GM18861 (cell line): Measurements from ENCODE around the gene GMIP.

ENCODE experiments used
- ATAC-seq: cut with Tn5 transposase; IDR thresholded peaks from one replicate; pipeline ENCODE4 v1.9.1; 2021; ENCODE audit not compliant: unreplicated experiment

Gene GMIP

DNA sequence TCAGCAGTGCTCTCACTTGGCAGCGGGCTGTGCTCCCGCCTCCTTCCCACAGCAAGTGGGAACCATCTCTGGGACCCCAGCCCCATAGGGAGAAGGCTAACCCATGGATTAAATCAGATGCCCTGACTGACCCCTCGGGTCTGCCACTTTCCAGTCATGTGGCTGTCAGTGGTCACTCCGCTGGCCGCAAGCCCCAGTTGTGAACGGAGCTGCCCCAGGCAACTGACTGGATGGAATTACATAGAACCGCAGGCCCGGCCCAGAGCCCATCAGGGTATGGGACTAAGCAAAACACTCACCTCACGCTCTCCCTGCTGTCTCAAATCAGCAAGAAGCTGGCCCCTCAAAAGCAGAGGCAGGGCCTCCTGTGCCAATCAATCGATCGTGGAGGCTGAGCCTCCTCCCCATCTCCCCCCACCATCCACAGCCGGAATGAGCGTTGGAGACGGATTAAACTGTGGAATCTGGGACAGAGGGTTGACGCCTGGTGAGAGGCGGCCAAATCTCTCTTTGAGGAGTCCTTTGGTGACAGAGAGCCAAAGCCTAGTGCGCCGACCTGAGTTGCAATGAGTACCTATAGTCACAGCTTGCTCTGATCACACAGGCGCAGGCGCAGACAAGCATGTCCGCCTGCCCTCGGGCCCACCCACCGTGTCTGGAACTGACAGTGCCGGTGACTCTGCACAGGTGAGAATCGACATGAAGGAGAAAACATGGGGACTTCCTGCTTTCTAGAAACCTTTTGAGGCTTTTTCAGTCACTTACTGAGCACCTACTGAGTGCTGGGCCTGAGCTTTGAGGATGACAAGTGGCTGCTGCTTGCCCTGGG, 63.7 kb downstream of the GMIP start:
- ATAC-seq, result no peak
